ENCODE measurements around the gene SALL2. TPM values are rescaled to one million over a fixed set of nuclear protein-coding genes. Genes with fewer than 3 reads are reported as not detected.

SALL2 gene
- total RNA-seq, 1 experiment from 2014 or later: 0.03 TPM

- no peak for DNase-seq (ENCODE audit: low read depth)
Measured at GRCh38 chr14:21494902-21495762, 31.0 kb downstream of the SALL2 start.

GRCh38 chr14:21486640-21487087 lies 39.5 kb downstream of the SALL2 start:
- DNase-seq (ENCODE audit: low read depth): no peak

- peak; percentile 97 for DNase-seq (ENCODE audit: low read depth)
Measured at GRCh38 chr14:21476925-21477681, 49.0 kb downstream of the SALL2 start, which contains the start of the genes RAB2B and TOX4. TSS of gene RAB2B (minus strand) at chr14:21476959. CDS start at chr14:21476872, 87 bp downstream. TSS of gene TOX4 (plus strand) at chr14:21477195. CDS start at chr14:21477279, 84 bp downstream.

- DNase-seq (ENCODE audit: low read depth): no peak
Measured at GRCh38 chr14:21476523-21476924, 49.6 kb downstream of the SALL2 start.

- peak; percentile 6 for DNase-seq (ENCODE audit: low read depth)
Measured at GRCh38 chr14:21475767-21476522, 50.2 kb downstream of the SALL2 start.

Other genes starting within 250 kb of the SALL2 start
- gene RPGRIP1, start 246.3 kb downstream of the SALL2 start, total RNA-seq (2014; rRNA removed; shearing (Covaris generic)): not detected in 2 replicates
- gene SUPT16H, start 142.3 kb downstream of the SALL2 start, total RNA-seq (2014; rRNA removed; shearing (Covaris generic)): 112 and 124 TPM in 2 replicates
- 53.8 and 58.3 TPM in 2 replicates for gene CHD8, start 70.2 kb downstream of the SALL2 start, total RNA-seq (2014; rRNA removed; shearing (Covaris generic))
- 11.8 and 16.6 TPM in 2 replicates for gene RAB2B, start 49.4 kb downstream of the SALL2 start, total RNA-seq (2014; rRNA removed; shearing (Covaris generic))
- 16.4 and 46.2 TPM in 2 replicates for gene TOX4, start 49.2 kb downstream of the SALL2 start, total RNA-seq (2014; rRNA removed; shearing (Covaris generic))
- gene METTL3, start 15.0 kb downstream of the SALL2 start, total RNA-seq (2014; rRNA removed; shearing (Covaris generic)): 96.6 and 99.7 TPM in 2 replicates
- gene OR10G3, start 53.7 kb upstream of the SALL2 start, total RNA-seq (2014; rRNA removed; shearing (Covaris generic)): not detected in 2 replicates
- not detected in 2 replicates for gene OR10G2, start 108.6 kb upstream of the SALL2 start, total RNA-seq (2014; rRNA removed; shearing (Covaris generic))
- gene OR4E2, start 127.5 kb upstream of the SALL2 start, total RNA-seq (2014; rRNA removed; shearing (Covaris generic)): not detected in 2 replicates
- gene OR4E1, start 147.5 kb upstream of the SALL2 start, total RNA-seq (2014; rRNA removed; shearing (Covaris generic)): not detected in 2 replicates

Measured in HT1080 (cell line).